SK-N-SH (cell line): ENCODE results near the gene MNT. TPM values are rescaled to one million over a fixed set of nuclear protein-coding genes. Genes with fewer than 3 reads are reported as not detected.

Source experiments
- CTCF ChIA-PET: fragments of 300-600, 350-600 bp; formaldehyde crosslinking; extraction: SDS; loops from one replicate; lab custom pipeline; 2021; lab: Yijun Ruan, JAX
- POLR2A ChIA-PET: fragments of 350-600 bp; sonication (Branson Sonifier 250); formaldehyde crosslinking; extraction: SDS; loops from one replicate; lab custom pipeline; 2020; ENCODE audit warnings: antibody characterized with exemption, inconsistent platforms; lab: Yijun Ruan, JAX
- DNase-seq: peaks from one replicate; pipeline ENCODE4 v3.0.0; 2012
- H2AFZ ChIP-seq: fragments of 200-600 bp; sonication (generic); 2 replicates; pipeline ENCODE4 v1.8.1; 2016; ENCODE audit warnings: antibody characterized with exemption, mild to moderate bottlenecking, low read depth
- H3F3A ChIP-seq: fragments of 200-600 bp; sonication (generic); replicated peaks from 2 replicates; pipeline ENCODE3; 2016; ENCODE audit warnings: antibody characterized with exemption, mild to moderate bottlenecking; ENCODE audit not compliant: insufficient read depth
- H3K27ac ChIP-seq, 2 experiments: fragments of 200-500 bp in 1 of 2; fragments of 200-600 bp in 1 of 2; sonication (Bioruptor generic) in 1 of 2; sonication (generic), shearing (Covaris generic) in 1 of 2; 2 replicates each; pipeline versions ENCODE4 v1.5.1 to v1.6.1; 2014 to 2016; ENCODE audit warnings: low read depth in 2 of 2, inconsistent platforms in 1 of 2, low read length in 1 of 2, mild to moderate bottlenecking in 1 of 2, mixed read lengths in 1 of 2
- H3K27me3 ChIP-seq: fragments of 200-600 bp; sonication (generic), shearing (Covaris generic); 2 replicates; pipeline ENCODE4 v1.6.1; 2016; ENCODE audit warnings: mixed run types; ENCODE audit not compliant: insufficient read depth
- H3K36me3 ChIP-seq, 2 experiments: fragments of 200-500 bp in 1 of 2; fragments of 200-600 bp in 1 of 2; sonication (Bioruptor generic) in 1 of 2; sonication (generic) in 1 of 2; replicated peaks in 1 of 2; 2 replicates each; pipeline versions ENCODE3 to v1.5.1; 2014 to 2016; ENCODE audit warnings: low read length in 1 of 2, mild to moderate bottlenecking in 1 of 2; ENCODE audit not compliant: insufficient read depth in 2 of 2, control insufficient read depth in 1 of 2
- H3K4me1 ChIP-seq, 2 experiments: fragments of 200-500 bp in 1 of 2; fragments of 200-600 bp in 1 of 2; sonication (Bioruptor generic) in 1 of 2; sonication (generic), shearing (Covaris generic) in 1 of 2; 2 replicates each; pipeline versions ENCODE4 v1.5.1 to v1.6.1; 2014 to 2016; ENCODE audit warnings: low read depth in 1 of 2, low read length in 1 of 2, mixed run types in 1 of 2; ENCODE audit not compliant: insufficient read depth in 2 of 2, control insufficient read depth in 1 of 2
- H3K4me2 ChIP-seq: fragments of 200-600 bp; sonication (generic), shearing (Covaris generic); 2 replicates; pipeline ENCODE4 v1.6.1; 2017; ENCODE audit warnings: mixed run types
- H3K4me3 ChIP-seq, 2 experiments: fragments of 200-500 bp in 1 of 2; fragments of 200-600 bp in 1 of 2; sonication (Bioruptor generic) in 1 of 2; sonication (generic), shearing (Covaris generic) in 1 of 2; 2 replicates each; pipeline versions ENCODE4 v1.5.1 to v1.8.1; 2014 to 2016; ENCODE audit warnings: low read depth in 2 of 2, inconsistent platforms in 1 of 2, low read length in 1 of 2, mild to moderate bottlenecking in 1 of 2, mixed read lengths in 1 of 2, moderate library complexity in 1 of 2
- H3K79me2 ChIP-seq: fragments of 200-600 bp; sonication (generic); 2 replicates; pipeline ENCODE4 v1.8.1; 2017; ENCODE audit warnings: mild to moderate bottlenecking; ENCODE audit not compliant: insufficient read depth
- H3K9ac ChIP-seq: fragments of 200-600 bp; sonication (generic); 2 replicates; pipeline ENCODE4 v1.6.1; 2017; ENCODE audit warnings: mixed run types
- H3K9me2 ChIP-seq: fragments of 200-600 bp; sonication (generic); 2 replicates; pipeline ENCODE4 v1.6.1; 2017; ENCODE audit warnings: mixed run types
- H3K9me3 ChIP-seq: fragments of 200-600 bp; sonication (generic); 2 replicates; pipeline ENCODE4 v1.6.1; 2017; ENCODE audit warnings: mixed run types, mild to moderate bottlenecking, moderate library complexity
- H4K20me1 ChIP-seq: fragments of 200-600 bp; sonication (generic); 2 replicates; pipeline ENCODE4 v1.6.1; 2017; ENCODE audit warnings: mild to moderate bottlenecking, mixed run types; ENCODE audit not compliant: insufficient read depth
- EP300 ChIP-seq, 2 experiments: IDR thresholded peaks; 2 replicates each; pipeline versions ENCODE4 v1.4.0 to v1.6.1; 2012; ENCODE audit warnings: borderline replicate concordance in 1 of 2, low read depth in 1 of 2, low read length in 1 of 2
- FOXJ3 ChIP-seq: sonication (generic); formaldehyde crosslinking; IDR thresholded peaks from 2 replicates; pipeline ENCODE4 v1.5.1; 2020; ENCODE audit warnings: mild to moderate bottlenecking, missing genetic modification reagents
- IRF3 ChIP-seq: fragments of 150-350 bp; IDR thresholded peaks from 2 replicates; pipeline ENCODE4 v1.6.1; 2016; ENCODE audit warnings: mild to moderate bottlenecking, low read depth, low read length
- MAX ChIP-seq: IDR thresholded peaks from 2 replicates; pipeline ENCODE4 v1.4.0; 2012; ENCODE audit warnings: low read depth
- MEF2A ChIP-seq: IDR thresholded peaks from 2 replicates; pipeline ENCODE4 v1.4.0; 2012; ENCODE audit warnings: low read depth, borderline replicate concordance
- MXI1 ChIP-seq: IDR thresholded peaks from 2 replicates; pipeline ENCODE4 v1.6.1; 2012; ENCODE audit warnings: mild to moderate bottlenecking, low read depth, low read length, improper control_type of control experiment
- NFIC ChIP-seq: IDR thresholded peaks from 2 replicates; pipeline ENCODE4 v1.4.0; 2012; ENCODE audit warnings: borderline replicate concordance
- POLR2AphosphoS5 ChIP-seq: IDR thresholded peaks from 2 replicates; pipeline ENCODE4 v1.6.1; 2012; ENCODE audit warnings: low read depth, low read length
- RAD21 ChIP-seq: IDR thresholded peaks from 2 replicates; pipeline ENCODE4 v1.6.1; 2012; ENCODE audit warnings: mild to moderate bottlenecking, low read length
- RCOR1 ChIP-seq: fragments of 150-350 bp; IDR thresholded peaks from 2 replicates; pipeline ENCODE4 v1.6.1; 2017; ENCODE audit warnings: antibody characterized with exemption, low read length
- RFX5 ChIP-seq: IDR thresholded peaks from 2 replicates; pipeline ENCODE4 v1.6.1; 2012; ENCODE audit warnings: mild to moderate bottlenecking, improper control_type of control experiment, low read length
- SIN3A ChIP-seq: IDR thresholded peaks from 2 replicates; pipeline ENCODE4 v1.6.1; 2012; ENCODE audit warnings: low read depth, mild to moderate bottlenecking, low read length, moderate library complexity, borderline replicate concordance
- TAF1 ChIP-seq: IDR thresholded peaks from 2 replicates; pipeline ENCODE4 v1.6.1; 2012; ENCODE audit warnings: low read depth, mild to moderate bottlenecking, low read length, moderate library complexity, borderline replicate concordance
- TCF12 ChIP-seq: IDR thresholded peaks from 2 replicates; pipeline ENCODE4 v1.4.0; 2012
- TEAD4 ChIP-seq: IDR thresholded peaks from 2 replicates; pipeline ENCODE4 v1.4.0; 2012; ENCODE audit warnings: mild to moderate bottlenecking, borderline replicate concordance; ENCODE audit not compliant: insufficient read depth
- USF2 ChIP-seq: fragments of 150-350 bp; IDR thresholded peaks from 2 replicates; pipeline ENCODE4 v1.6.1; 2017; ENCODE audit warnings: antibody characterized with exemption, low read length, low read depth, borderline replicate concordance
- YY1 ChIP-seq: IDR thresholded peaks from 2 replicates; pipeline ENCODE4 v1.4.0; 2012; ENCODE audit warnings: low read depth, mild to moderate bottlenecking
- ZBTB33 ChIP-seq: IDR thresholded peaks from 2 replicates; pipeline ENCODE4 v1.4.0; 2012; ENCODE audit warnings: low read depth, borderline replicate concordance
- WGBS: methylation state at CpG from one replicate; pipeline ENCODE4 v1.1.6; 2017; ENCODE audit warnings: low lambda C conversion rate; 5-methylcytosine and 5-hydroxymethylcytosine counted together
- polyA plus RNA-seq, 3 experiments: library from polyadenylated mRNA; depleted of rRNA; stranded (reverse); fragments of >200 nt; gene quantifications; 2 replicates each; pipeline ENCODE4 v1.2.3, GENCODE V29; 2012

Gene MNT
- polyA plus RNA-seq, 1 of the 3 experiments (the other 2 are of a cell fraction): 7.1 TPM

GRCh38 chr17:2388683-2389055 lies 12.2 kb downstream of the MNT start (continued):
- no peak for TF ChIP-seq USF2

- Histone ChIP-seq H4K20me1 (peaks cover 15% of the 10 kb centered on the region; the same call in 1 of the 2 replicates), H3K9me2 (no peaks in the 10 kb centered on the region), H3K27me3 (no peaks in the 10 kb centered on the region), H3K36me3 (peaks cover 10 to 18% of the 10 kb centered on the region in 2 experiments), H3K4me2 (no peak overlapping the region), H3K9me3 (no peaks in the 10 kb centered on the region), H3F3A (peaks cover 10% of the 10 kb centered on the region), H3K9ac (no peak overlapping the region), H2AFZ (no peak overlapping the region), H3K27ac (no peak overlapping the region), H3K4me3 (no peak overlapping the region), H3K79me2 (peaks cover 25% of the 10 kb centered on the region), H3K4me1 (peaks cover 0 to 42% of the 10 kb centered on the region in 2 experiments; a peak in 1 of 4 replicates)
- ChIA-PET CTCF (interaction anchor here (2.1 to 26.4 kb wide), 2 partner anchors 21 to 35 kb away, joined by 8 to 654 read pairs; partner anchors contain the start of gene MNT), POLR2A (no interaction called here)
- no peak for TF ChIP-seq RCOR1
- no peak for TF ChIP-seq MAX
- no peak for TF ChIP-seq YY1
- TF ChIP-seq ZBTB33: no peak
- TF ChIP-seq EP300 (IDR thresholded peaks at IDR 0.05; ENCODE audit: borderline replicate concordance in 1 of 2, low read depth in 1 of 2, low read length in 1 of 2): no peak
- no peak for TF ChIP-seq RAD21
- TF ChIP-seq POLR2AphosphoS5: no peak
- TF ChIP-seq NFIC: no peak
- TF ChIP-seq MXI1: no peak
- TF ChIP-seq TCF12: no peak
- TF ChIP-seq TEAD4: no peak
- TF ChIP-seq SIN3A: no peak
- no peak for TF ChIP-seq TAF1
- TF ChIP-seq MEF2A: no peak
- TF ChIP-seq RFX5: no peak
- TF ChIP-seq IRF3: no peak
- TF ChIP-seq FOXJ3 (CRISPR knock-in tag): no peak
- DNase-seq: peak; percentile 6
- WGBS: 97% methylated on average over 21 of the region's 21 CpGs
Measured at GRCh38 chr17:2388020-2388682, 12.7 kb downstream of the MNT start.
